ENCODE results near the gene ADCK2.
"Not testable (repeated sequence)": the region's sequence is repeated elsewhere in the genome, so short reads cannot be mapped to it uniquely, and the experiment has no call there.

ADCK2 gene

GRCh38 chr7:140696024-140696679, 23.4 kb downstream of the ADCK2 start:
- DNase-seq: peak; percentile 88

DNA sequence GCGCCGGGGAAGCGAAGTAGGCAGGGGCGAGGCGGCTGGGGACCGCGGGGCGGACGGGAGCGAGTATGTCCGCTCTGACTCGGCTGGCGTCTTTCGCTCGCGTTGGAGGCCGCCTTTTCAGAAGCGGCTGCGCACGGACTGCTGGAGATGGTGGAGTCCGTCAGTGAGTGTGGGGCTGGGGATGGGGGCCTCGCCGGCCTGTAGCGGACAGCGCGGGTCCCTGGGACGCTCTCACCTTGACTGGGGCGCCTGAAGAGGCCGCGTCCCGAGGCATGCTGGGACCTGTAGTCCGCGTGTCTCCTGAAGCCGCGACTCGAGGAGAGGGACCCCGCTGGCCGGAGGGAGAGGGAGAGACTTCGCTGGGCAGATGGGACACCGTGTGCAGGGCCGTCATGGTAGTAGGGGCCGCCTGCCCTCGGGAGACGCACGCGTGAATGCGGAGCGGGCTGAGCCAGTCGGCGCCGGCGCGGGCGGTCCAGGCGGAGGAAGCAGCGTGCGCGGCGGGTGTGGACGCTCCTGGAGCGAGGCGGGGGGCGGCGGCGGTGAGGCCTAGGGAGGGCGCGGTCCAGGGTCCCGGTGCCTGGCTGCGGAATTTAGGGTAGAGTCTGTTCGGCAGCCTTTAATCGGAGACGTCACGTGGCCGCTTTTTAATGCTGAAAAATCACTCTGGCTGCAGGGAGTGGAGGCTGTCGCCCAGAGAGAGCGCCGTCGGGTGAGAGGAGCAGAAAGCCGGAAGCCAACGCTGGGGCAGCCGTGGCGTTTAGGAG, 24.1 kb downstream of the ADCK2 start, which contains the start of gene NDUFB2:
Gene NDUFB2, plus strand, starts transcription at position 29 of the 767 bp plus-strand sequence. Its CDS starts 37 bp downstream, at position 66.
- peak; percentile 69 for DNase-seq

DNA sequence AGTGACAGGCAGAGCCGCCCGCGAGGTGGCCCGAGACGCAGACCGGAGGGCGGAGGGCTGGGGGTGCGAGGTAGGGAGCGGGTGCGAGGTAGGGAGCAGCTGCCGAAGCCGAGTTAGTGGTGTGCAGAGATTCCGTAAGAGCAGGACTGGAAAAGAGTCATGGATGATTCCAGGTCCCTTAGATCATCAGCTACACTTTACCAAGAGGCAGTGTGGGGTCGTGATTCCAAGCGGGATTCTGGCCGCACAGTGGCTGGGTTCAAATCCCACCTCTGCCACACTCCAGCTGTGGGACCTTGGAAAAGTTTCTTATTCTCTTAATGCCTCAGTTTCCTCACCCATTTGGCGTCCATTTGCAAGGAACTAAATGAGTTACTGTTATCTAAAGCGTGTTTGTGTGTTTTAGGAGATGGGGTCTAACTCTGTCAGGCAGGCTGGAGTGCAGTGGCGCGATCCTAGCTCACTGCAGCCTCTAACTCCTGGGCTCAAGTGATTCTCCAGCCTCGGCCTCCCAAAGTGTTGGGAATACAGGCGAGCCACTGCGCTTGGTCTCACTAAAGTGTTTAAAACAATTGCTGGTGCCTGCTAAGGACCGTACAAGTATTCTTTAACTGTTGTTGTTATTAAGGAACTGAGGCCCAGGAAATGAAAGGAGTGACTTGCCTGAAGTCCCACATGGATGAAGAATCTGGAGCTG, 24.9 kb downstream of the ADCK2 start:
- no peak for DNase-seq

- DNase-seq: no peak
Observed at GRCh38 chr7:140698477-140698876, 25.7 kb downstream of the ADCK2 start.

DNA sequence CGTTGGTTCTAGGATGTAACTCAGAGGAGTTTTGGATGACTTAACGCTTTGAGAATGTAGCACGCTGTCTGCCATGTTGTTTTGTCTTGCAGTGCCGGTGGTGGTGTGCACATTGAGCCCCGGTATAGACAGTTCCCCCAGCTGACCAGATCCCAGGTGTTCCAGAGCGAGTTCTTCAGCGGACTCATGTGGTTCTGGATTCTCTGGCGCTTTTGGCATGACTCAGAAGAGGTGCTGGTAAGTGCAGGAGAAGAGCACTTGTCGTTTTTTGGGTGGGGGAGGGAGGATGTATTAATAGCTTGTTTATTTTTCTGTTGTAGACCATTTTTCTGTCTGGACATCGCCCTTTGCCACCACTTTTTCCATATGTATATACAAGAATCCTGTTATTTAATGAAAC, 30.0 kb downstream of the ADCK2 start:
- DNase-seq: no peak

DNA sequence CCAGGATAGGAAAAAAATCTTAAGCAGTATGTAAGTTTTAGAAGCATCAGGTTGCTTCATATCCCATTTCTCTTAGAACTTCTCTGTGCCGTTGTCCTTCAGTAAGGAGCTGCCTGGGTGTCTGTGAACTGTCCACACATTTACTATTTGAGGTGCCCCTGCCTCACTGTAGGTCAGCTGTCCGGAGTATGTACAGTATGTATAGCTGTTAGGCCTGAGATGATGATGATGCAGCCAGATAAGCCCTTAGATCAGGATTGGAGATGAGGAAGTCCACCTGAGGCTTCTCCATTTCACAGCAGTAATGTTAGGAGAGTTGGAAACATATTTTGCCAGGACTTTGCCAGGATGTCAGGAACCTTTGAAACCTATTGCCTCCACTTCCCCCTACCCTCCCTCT, 31.5 kb downstream of the ADCK2 start:
- DNase-seq: no peak

DNA sequence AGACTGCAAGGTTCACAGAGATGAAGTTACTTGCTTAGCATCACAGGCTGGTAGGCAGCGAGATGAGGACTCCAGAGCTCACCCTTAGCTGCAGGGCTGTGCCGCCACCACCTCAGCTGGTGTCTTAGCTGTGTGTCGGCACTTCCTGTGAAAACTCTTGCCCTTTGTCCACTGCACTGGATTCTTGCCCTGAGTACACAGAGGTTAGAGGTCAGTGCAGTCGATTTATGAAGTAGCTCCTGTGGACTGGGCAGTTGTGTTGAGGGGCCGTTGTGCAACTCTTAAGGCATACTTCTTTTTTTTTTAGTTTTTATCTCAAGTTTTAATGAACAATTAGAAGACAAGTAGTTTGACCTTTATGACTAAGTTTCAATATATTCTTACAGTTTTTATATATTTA, 34.4 kb downstream of the ADCK2 start:
- no peak for DNase-seq

GRCh38 chr7:140708764-140709163, 36.0 kb downstream of the ADCK2 start:
- not testable (repeated sequence) for DNase-seq

- not testable (repeated sequence) for DNase-seq
Observed at GRCh38 chr7:140712392-140712791, 39.6 kb downstream of the ADCK2 start.

GRCh38 chr7:140714331-140715040, 41.7 kb downstream of the ADCK2 start:
- DNase-seq: no peak

- no peak for DNase-seq
Observed at GRCh38 chr7:140719721-140720120, 47.0 kb downstream of the ADCK2 start.

GRCh38 chr7:140722254-140722653, 49.5 kb downstream of the ADCK2 start:
- DNase-seq: no peak

- peak; percentile 7 for DNase-seq
Observed at GRCh38 chr7:140723006-140723405, 50.3 kb downstream of the ADCK2 start.

DNA sequence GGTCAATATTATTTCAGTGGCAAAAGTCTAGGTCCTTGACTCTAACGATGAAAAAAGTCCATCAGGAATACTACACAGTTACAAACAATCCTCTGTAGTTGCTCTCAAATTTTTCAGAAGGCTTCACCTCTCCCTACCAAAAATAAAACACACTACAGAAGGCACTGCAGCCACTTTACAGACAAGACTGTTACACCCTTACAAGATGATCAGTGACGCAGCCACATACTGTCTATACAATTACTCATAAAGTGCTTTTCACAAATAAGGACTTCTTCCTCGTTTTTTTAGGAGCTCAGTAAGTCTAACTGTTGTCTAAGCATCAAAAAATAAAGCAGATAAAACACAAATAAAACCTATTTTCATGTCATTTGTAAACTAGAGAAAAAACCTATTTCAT, 50.8 kb downstream of the ADCK2 start:
- DNase-seq: no peak

DNA sequence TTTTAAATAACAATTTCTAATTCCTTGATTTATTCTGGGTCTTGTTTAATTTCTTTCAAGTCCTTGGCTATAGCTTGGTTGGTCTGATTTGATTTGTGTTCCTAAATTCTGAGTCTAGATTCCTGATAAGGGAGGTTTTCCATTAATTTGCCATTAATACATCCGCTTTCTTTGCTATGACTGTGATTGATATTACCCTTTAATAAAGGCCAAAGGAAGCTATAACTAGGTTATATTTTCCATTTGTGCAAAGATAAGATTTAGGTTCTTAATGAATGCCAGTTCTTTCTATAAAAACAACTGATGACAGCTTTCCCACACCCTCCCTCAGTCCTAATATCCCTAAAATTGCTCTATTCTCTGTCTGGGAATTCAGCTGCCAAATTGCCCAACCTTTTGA, 52.0 kb downstream of the ADCK2 start:
- no peak for DNase-seq

- no peak for DNase-seq
Observed at GRCh38 chr7:140726281-140726680, 53.5 kb downstream of the ADCK2 start.

DNA sequence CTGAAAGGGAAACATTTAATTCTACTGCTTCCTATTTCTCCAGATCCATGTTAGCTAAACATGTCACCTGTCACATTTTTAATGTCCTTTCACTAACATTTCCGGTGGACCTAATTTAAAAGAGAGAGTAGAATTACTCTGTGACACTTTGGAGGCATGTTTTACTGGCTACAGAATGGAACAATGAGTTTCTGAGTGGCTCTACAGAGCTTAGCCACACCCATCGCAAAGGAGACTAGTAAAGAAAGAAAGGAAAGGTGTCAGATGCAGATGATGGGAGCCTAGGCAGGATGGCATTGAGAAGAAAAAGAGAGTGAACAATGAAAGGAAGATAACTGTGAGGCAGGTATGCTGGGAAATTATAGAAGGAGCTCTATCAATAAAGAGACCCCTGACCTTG, 59.7 kb downstream of the ADCK2 start:
- DNase-seq: no peak

DNA sequence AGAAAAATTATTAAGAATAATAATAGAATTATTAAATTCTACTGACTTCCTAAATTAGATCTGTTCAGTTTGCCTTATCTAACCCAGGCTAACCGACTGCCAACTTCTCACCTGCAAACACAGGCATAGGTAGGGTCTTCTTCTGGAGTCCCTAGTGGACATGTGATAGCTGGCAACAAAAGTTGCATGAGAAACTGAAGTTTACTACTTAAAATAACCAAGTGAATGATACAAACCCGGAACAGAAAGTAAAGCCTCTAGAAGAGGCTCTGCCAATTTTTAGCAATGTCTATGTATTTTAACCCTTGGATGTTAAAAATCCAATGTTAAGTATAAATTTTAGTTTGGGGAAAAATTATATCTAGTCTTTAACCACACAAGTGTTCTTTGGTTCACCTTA, 61.4 kb downstream of the ADCK2 start:
- no peak for DNase-seq

DNA sequence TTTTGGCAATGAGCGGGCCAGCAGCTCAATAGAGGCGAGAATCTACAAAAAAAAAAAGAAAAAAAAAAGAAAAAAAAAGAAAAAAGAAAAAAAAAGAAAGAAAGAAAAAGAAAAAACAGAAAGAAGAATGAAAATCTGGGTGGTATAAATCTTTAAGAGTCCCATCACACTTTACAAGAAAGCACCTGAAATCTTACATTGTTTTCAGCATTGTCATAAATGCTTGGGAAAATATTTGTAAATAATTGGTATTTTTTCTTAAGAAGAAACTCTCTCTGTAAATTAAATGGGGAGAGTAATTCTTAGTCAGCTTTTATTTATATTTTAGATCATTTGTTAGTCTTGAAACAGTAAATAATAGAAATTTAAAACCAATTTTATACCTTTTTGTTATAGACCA, 62.0 kb downstream of the ADCK2 start:
- DNase-seq: no peak

DNA sequence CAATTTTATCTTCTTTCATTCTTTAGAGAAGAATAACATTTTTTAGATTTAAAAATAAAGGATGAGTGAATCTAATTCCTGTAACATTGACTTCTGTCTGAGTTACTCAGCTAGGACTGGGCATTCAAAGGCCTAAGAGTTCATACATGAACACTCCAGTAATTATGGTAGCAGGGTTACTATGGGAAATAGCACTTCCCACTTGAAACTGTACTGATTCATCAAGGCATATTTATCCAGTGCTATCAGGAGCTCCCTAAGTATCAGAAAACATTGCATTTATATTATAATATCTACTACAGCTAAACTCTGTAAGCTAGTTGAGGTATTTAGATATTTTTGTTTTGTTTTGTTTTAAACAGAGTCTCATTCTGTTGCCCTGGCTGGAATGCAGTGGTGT, 65.5 kb downstream of the ADCK2 start:
- no peak for DNase-seq

- DNase-seq: not testable (repeated sequence)
Observed at GRCh38 chr7:140743255-140743654, 70.5 kb downstream of the ADCK2 start.

DNA sequence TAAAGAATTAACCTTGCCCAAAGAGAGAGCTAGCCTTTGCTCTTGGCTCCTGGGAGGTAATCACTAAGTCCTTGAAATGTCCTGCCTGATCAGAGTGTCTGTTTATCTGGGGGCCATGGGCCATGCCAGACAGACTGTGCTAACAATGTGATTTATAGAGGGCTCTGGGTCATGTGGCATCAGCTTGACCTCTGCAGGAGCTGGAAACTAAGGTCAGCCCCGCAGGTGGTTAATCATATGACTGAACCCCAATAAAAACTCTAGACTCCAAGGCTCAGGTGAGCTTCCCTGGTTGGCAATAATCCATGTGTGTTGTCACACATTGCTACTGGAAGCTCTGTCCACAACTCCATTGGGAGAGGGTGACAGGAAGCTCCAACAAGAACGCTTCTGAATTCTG, 71.3 kb downstream of the ADCK2 start:
- DNase-seq: no peak

Measured in effector CD8-positive, alpha-beta T cell (primary cell).